ENCODE measurements around the gene RPS25.
"Not testable (repeated sequence)": the region's sequence is repeated elsewhere in the genome, so short reads cannot be mapped to it uniquely, and the experiment has no call there.

The RPS25 gene

GRCh38 chr11:119048644-119049043 is 30.5 kb upstream of the RPS25 start:
- no peaks in the 10 kb centered on the region for H3K27me3 ChIP-seq (ENCODE audit: insufficient read depth, insufficient read length)
- no peak overlapping the region for H3K4me3 ChIP-seq (ENCODE audit: insufficient read length, low read depth)
- no peaks in the 10 kb centered on the region for H3K4me1 ChIP-seq (ENCODE audit: insufficient read depth, insufficient read length)
- no peak for DNase-seq (ENCODE audit: low read depth, low spot score)
- no peaks in the 10 kb centered on the region for H3K9me3 ChIP-seq (ENCODE audit: insufficient read depth, low read length)
- no peak overlapping the region for H3K9ac ChIP-seq (ENCODE audit: insufficient read length, low read depth)
- peaks cover 90% of the 10 kb centered on the region for H3K36me3 ChIP-seq (ENCODE audit: insufficient read depth, insufficient read length, low read length)
- no peak for TF ChIP-seq ZNF274 (IDR thresholded peaks at IDR 0.05; ENCODE audit: low read depth, low read length)
- TF ChIP-seq YY1 (IDR thresholded peaks at IDR 0.05; ENCODE audit: insufficient read depth, insufficient read length), result no peak
- TF ChIP-seq SUZ12 (IDR thresholded peaks at IDR 0.05; ENCODE audit: extremely low read depth, insufficient read depth, insufficient read length), result no peak

GRCh38 chr11:119047205-119047604 is 29.1 kb upstream of the RPS25 start:
- Histone ChIP-seq H3K36me3 (ENCODE audit: insufficient read depth, insufficient read length, low read length) (peaks cover 75% of the 10 kb centered on the region), H3K4me1 (ENCODE audit: insufficient read depth, insufficient read length) (no peaks in the 10 kb centered on the region), H3K9ac (ENCODE audit: insufficient read length, low read depth) (no peak overlapping the region), H3K27me3 (ENCODE audit: insufficient read depth, insufficient read length) (no peaks in the 10 kb centered on the region), H3K4me3 (ENCODE audit: insufficient read length, low read depth) (no peak overlapping the region), H3K9me3 (ENCODE audit: insufficient read depth, low read length) (no peaks in the 10 kb centered on the region)
- TF ChIP-seq YY1 (IDR thresholded peaks at IDR 0.05; ENCODE audit: insufficient read depth, insufficient read length) (no peak), SUZ12 (IDR thresholded peaks at IDR 0.05; ENCODE audit: extremely low read depth, insufficient read depth, insufficient read length) (no peak), ZNF274 (IDR thresholded peaks at IDR 0.05; ENCODE audit: low read depth, low read length) (no peak)
- no peak for DNase-seq (ENCODE audit: low read depth, low spot score)

- Histone ChIP-seq H3K36me3 (ENCODE audit: insufficient read depth, insufficient read length, low read length) (peaks cover 68% of the 10 kb centered on the region), H3K4me3 (ENCODE audit: insufficient read length, low read depth) (no peak overlapping the region)
- DNase-seq (ENCODE audit: low read depth, low spot score), result no peak
Observed at GRCh38 chr11:119046489-119046888, 28.3 kb upstream of the RPS25 start.

GRCh38 chr11:119044708-119045107 is 26.6 kb upstream of the RPS25 start:
- Histone ChIP-seq H3K9me3 (ENCODE audit: insufficient read depth, low read length) (no peaks in the 10 kb centered on the region), H3K36me3 (ENCODE audit: insufficient read depth, insufficient read length, low read length) (peaks cover 51% of the 10 kb centered on the region), H3K9ac (ENCODE audit: insufficient read length, low read depth) (peak overlapping the region; percentile 4), H3K4me1 (ENCODE audit: insufficient read depth, insufficient read length) (no peaks in the 10 kb centered on the region), H3K4me3 (ENCODE audit: insufficient read length, low read depth) (no peak overlapping the region), H3K27me3 (ENCODE audit: insufficient read depth, insufficient read length) (no peaks in the 10 kb centered on the region)
- DNase-seq (ENCODE audit: low read depth, low spot score), result no peak
- TF ChIP-seq YY1 (IDR thresholded peaks at IDR 0.05; ENCODE audit: insufficient read depth, insufficient read length), result no peak
- TF ChIP-seq SUZ12 (IDR thresholded peaks at IDR 0.05; ENCODE audit: extremely low read depth, insufficient read depth, insufficient read length), result no peak
- TF ChIP-seq ZNF274 (IDR thresholded peaks at IDR 0.05; ENCODE audit: low read depth, low read length), result no peak

More at GRCh38 chr11:119046489-119046888, 28.3 kb upstream of the RPS25 start:
- H3K27me3 ChIP-seq (ENCODE audit: insufficient read depth, insufficient read length), result no peaks in the 10 kb centered on the region
- no peaks in the 10 kb centered on the region for H3K9me3 ChIP-seq (ENCODE audit: insufficient read depth, low read length)
- H3K9ac ChIP-seq (ENCODE audit: insufficient read length, low read depth), result no peak overlapping the region
- H3K4me1 ChIP-seq (ENCODE audit: insufficient read depth, insufficient read length), result no peaks in the 10 kb centered on the region
- TF ChIP-seq YY1 (IDR thresholded peaks at IDR 0.05; ENCODE audit: insufficient read depth, insufficient read length) (no peak), ZNF274 (IDR thresholded peaks at IDR 0.05; ENCODE audit: low read depth, low read length) (no peak), SUZ12 (IDR thresholded peaks at IDR 0.05; ENCODE audit: extremely low read depth, insufficient read depth, insufficient read length) (no peak)

GRCh38 chr11:119042927-119043326 is 24.8 kb upstream of the RPS25 start:
- Histone ChIP-seq H3K9me3 (ENCODE audit: insufficient read depth, low read length) (no peaks in the 10 kb centered on the region), H3K4me1 (ENCODE audit: insufficient read depth, insufficient read length) (no peaks in the 10 kb centered on the region), H3K27me3 (ENCODE audit: insufficient read depth, insufficient read length) (no peaks in the 10 kb centered on the region), H3K9ac (ENCODE audit: insufficient read length, low read depth) (no peak overlapping the region), H3K36me3 (ENCODE audit: insufficient read depth, insufficient read length, low read length) (peaks cover 33% of the 10 kb centered on the region), H3K4me3 (ENCODE audit: insufficient read length, low read depth) (no peak overlapping the region)
- DNase-seq (ENCODE audit: low read depth, low spot score), result no peak
- TF ChIP-seq ZNF274 (IDR thresholded peaks at IDR 0.05; ENCODE audit: low read depth, low read length) (no peak), YY1 (IDR thresholded peaks at IDR 0.05; ENCODE audit: insufficient read depth, insufficient read length) (no peak), SUZ12 (IDR thresholded peaks at IDR 0.05; ENCODE audit: extremely low read depth, insufficient read depth, insufficient read length) (no peak)

- Histone ChIP-seq H3K9me3 (ENCODE audit: insufficient read depth, low read length) (no peaks in the 10 kb centered on the region), H3K4me1 (ENCODE audit: insufficient read depth, insufficient read length) (no peaks in the 10 kb centered on the region), H3K9ac (ENCODE audit: insufficient read length, low read depth) (no peak overlapping the region), H3K36me3 (ENCODE audit: insufficient read depth, insufficient read length, low read length) (peaks cover 25% of the 10 kb centered on the region), H3K27me3 (ENCODE audit: insufficient read depth, insufficient read length) (no peaks in the 10 kb centered on the region), H3K4me3 (ENCODE audit: insufficient read length, low read depth) (no peak overlapping the region)
- DNase-seq (ENCODE audit: low read depth, low spot score), result no peak
- TF ChIP-seq ZNF274 (IDR thresholded peaks at IDR 0.05; ENCODE audit: low read depth, low read length) (no peak), SUZ12 (IDR thresholded peaks at IDR 0.05; ENCODE audit: extremely low read depth, insufficient read depth, insufficient read length) (no peak), YY1 (IDR thresholded peaks at IDR 0.05; ENCODE audit: insufficient read depth, insufficient read length) (no peak)
Observed at GRCh38 chr11:119041821-119042514, 23.8 kb upstream of the RPS25 start.

- not testable (repeated sequence) for H3K27me3 ChIP-seq (ENCODE audit: insufficient read depth, insufficient read length); H3K9ac ChIP-seq (ENCODE audit: insufficient read length, low read depth); H3K36me3 ChIP-seq (ENCODE audit: insufficient read depth, insufficient read length, low read length); H3K4me1 ChIP-seq (ENCODE audit: insufficient read depth, insufficient read length); H3K4me3 ChIP-seq (ENCODE audit: insufficient read length, low read depth); H3K9me3 ChIP-seq (ENCODE audit: insufficient read depth, low read length); DNase-seq (ENCODE audit: low read depth, low spot score)
Observed at GRCh38 chr11:119039471-119039870, 21.3 kb upstream of the RPS25 start.
